Smooth muscle cell (in vitro differentiated cells): Measurements from ENCODE around the gene CYP4A22. TPM values are rescaled to one million over a fixed set of nuclear protein-coding genes. Genes with fewer than 3 reads are reported as not detected.
"Not testable (repeated sequence)": the region's sequence is repeated elsewhere in the genome, so short reads cannot be mapped to it uniquely, and the experiment has no call there.

ENCODE experiments used
- DNase-seq: peaks from one replicate; lab custom pipeline; 2025; ENCODE audit not compliant: unreplicated experiment; lab: John Stamatoyannopoulos, UW
- H2AFZ ChIP-seq: fragments of 200-600 bp; sonication (generic); 2 replicates; pipeline ENCODE4 v1.6.0; 2016; ENCODE audit warnings: antibody characterized with exemption, low read depth, mild to moderate bottlenecking
- H3F3A ChIP-seq: fragments of 200-600 bp; sonication (generic); 2 replicates; pipeline ENCODE4 v1.6.0; 2017; ENCODE audit warnings: antibody characterized with exemption, low read depth
- H3K27ac ChIP-seq: fragments of 200-600 bp; sonication (generic); 2 replicates; pipeline ENCODE4 v1.5.1; 2016; ENCODE audit warnings: low read depth, mild to moderate bottlenecking
- H3K27me3 ChIP-seq: fragments of 200-600 bp; sonication (generic); 2 replicates; pipeline ENCODE4 v1.6.1; 2016; ENCODE audit warnings: low read depth, mild to moderate bottlenecking
- H3K36me3 ChIP-seq: fragments of 200-600 bp; sonication (generic); 2 replicates; pipeline ENCODE4 v1.5.1; 2016; ENCODE audit warnings: low read depth
- H3K4me1 ChIP-seq: fragments of 200-600 bp; sonication (generic); 2 replicates; pipeline ENCODE4 v1.5.1; 2016; ENCODE audit warnings: low read depth
- H3K4me2 ChIP-seq: fragments of 200-600 bp; sonication (generic); 2 replicates; pipeline ENCODE4 v1.6.0; 2016; ENCODE audit warnings: mild to moderate bottlenecking
- H3K4me3 ChIP-seq: fragments of 200-600 bp; sonication (generic); 2 replicates; pipeline ENCODE4 v1.5.1; 2016; ENCODE audit warnings: mild to moderate bottlenecking
- H3K79me2 ChIP-seq: fragments of 200-600 bp; sonication (generic); 2 replicates; pipeline ENCODE4 v1.6.0; 2016; ENCODE audit warnings: low read depth, mild to moderate bottlenecking
- H3K9ac ChIP-seq: fragments of 200-600 bp; sonication (generic); 2 replicates; pipeline ENCODE4 v1.6.0; 2016; ENCODE audit warnings: low read depth
- H3K9me3 ChIP-seq: fragments of 200-600 bp; sonication (generic); replicated peaks from 2 replicates; pipeline ENCODE4 v1.5.1; 2016; ENCODE audit warnings: low read depth
- H4K20me1 ChIP-seq: fragments of 200-600 bp; sonication (generic); 2 replicates; pipeline ENCODE4 v1.6.0; 2016; ENCODE audit warnings: low read depth
- CTCF ChIP-seq: fragments of 200-600 bp; sonication (generic); IDR thresholded peaks from 2 replicates; pipeline ENCODE4 v1.5.1; 2017; ENCODE audit warnings: borderline replicate concordance, mild to moderate bottlenecking, antibody characterized with exemption; ENCODE audit not compliant: insufficient read depth, poor library complexity, severe bottlenecking
- WGBS: methylation state at CpG from one replicate; pipeline ENCODE4 v1.1.7; 2016; ENCODE audit warnings: low lambda C conversion rate; 5-methylcytosine and 5-hydroxymethylcytosine counted together
- polyA plus RNA-seq: library from polyadenylated mRNA; unstranded; fragments of >200 nt; fragmentation: Nextera tagmentation; extraction: Ambion mirVana; gene quantifications from 2 replicates; pipeline ENCODE4 v1.2.1, GENCODE V29; 2016
- total RNA-seq: library from RNA; depleted of rRNA; stranded (reverse); fragments of >200 nt; gene quantifications from 2 replicates; pipeline ENCODE4 v1.2.3, GENCODE V29; 2014

CYP4A22 gene
- total and polyA plus RNA-seq, 2 experiments from 2014 or later: not detected

GRCh38 chr1:47190857-47191256 is 53.6 kb downstream of the CYP4A22 start:
- no peak overlapping the region for H3K4me3 ChIP-seq
- TF ChIP-seq CTCF: no peak
- H4K20me1 ChIP-seq: no peaks in the 10 kb centered on the region
- no peak for DNase-seq
- H3K27ac ChIP-seq: no peak overlapping the region
- no peaks in the 10 kb centered on the region for H3K36me3 ChIP-seq
- H3K79me2 ChIP-seq: no peaks in the 10 kb centered on the region
- WGBS: 94% methylated on average over 6 of the region's 6 CpGs
- H3K4me2 ChIP-seq: no peak overlapping the region
- no peaks in the 10 kb centered on the region for H3K9me3 ChIP-seq
- no peaks in the 10 kb centered on the region for H3F3A ChIP-seq
- H3K27me3 ChIP-seq: peaks cover 14% of the 10 kb centered on the region
- no peak overlapping the region for H2AFZ ChIP-seq
- no peak overlapping the region for H3K9ac ChIP-seq
- H3K4me1 ChIP-seq: no peaks in the 10 kb centered on the region

DNA sequence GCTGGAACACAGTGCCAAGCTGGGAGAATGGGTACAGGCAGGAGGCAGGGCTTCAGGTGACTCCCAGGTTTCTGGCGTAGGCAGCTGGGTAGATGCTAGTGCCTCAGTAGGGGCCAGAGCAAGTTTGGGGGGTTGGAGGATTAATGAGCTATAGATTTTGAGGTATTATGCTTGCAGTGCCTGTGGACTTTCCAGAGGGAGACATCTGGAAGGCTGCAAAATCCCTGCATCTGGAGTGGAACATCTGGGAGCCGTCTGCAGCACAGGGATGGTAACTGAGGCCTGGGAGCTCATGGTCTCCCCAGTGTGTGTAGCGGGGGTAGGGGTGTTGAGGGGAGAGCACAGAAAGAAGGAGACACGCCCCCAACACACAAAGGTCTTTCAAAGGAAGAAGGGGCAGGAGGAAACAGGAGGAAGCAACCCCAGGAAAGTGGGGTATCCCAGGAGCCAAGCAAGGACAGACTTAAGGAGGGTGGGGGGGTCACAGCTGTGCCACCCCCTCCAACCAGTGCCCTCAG is 54.8 kb downstream of the CYP4A22 start:
- H3K9me3 ChIP-seq: no peaks in the 10 kb centered on the region
- WGBS: 74% methylated on average over 3 of the region's 4 CpGs
- H3K79me2 ChIP-seq: no peaks in the 10 kb centered on the region
- H3K36me3 ChIP-seq: no peaks in the 10 kb centered on the region
- no peak for TF ChIP-seq CTCF
- no peak overlapping the region for H3K4me3 ChIP-seq
- no peak overlapping the region for H3K27ac ChIP-seq
- no peak overlapping the region for H3K4me2 ChIP-seq
- no peaks in the 10 kb centered on the region for H4K20me1 ChIP-seq
- no peak for DNase-seq
- H3K9ac ChIP-seq: no peak overlapping the region
- H3K27me3 ChIP-seq: peaks cover 14% of the 10 kb centered on the region
- no peaks in the 10 kb centered on the region for H3F3A ChIP-seq
- no peaks in the 10 kb centered on the region for H3K4me1 ChIP-seq
- H2AFZ ChIP-seq: no peak overlapping the region

GRCh38 chr1:47192458-47193384 is 55.5 kb downstream of the CYP4A22 start:
- Histone ChIP-seq H2AFZ (no peak overlapping the region), H3K4me1 (no peaks in the 10 kb centered on the region), H3K9me3 (no peaks in the 10 kb centered on the region), H3F3A (no peaks in the 10 kb centered on the region), H3K9ac (no peak overlapping the region), H4K20me1 (no peaks in the 10 kb centered on the region), H3K27me3 (peaks cover 18% of the 10 kb centered on the region), H3K27ac (no peak overlapping the region), H3K4me2 (no peak overlapping the region), H3K79me2 (no peaks in the 10 kb centered on the region), H3K36me3 (no peaks in the 10 kb centered on the region), H3K4me3 (no peak overlapping the region)
- WGBS: 21% methylated on average over 10 of the region's 10 CpGs
- DNase-seq: peak; percentile 35
- TF ChIP-seq CTCF: peak; percentile 96

- DNase-seq, H3K9me3 ChIP-seq, H2AFZ ChIP-seq, H3K9ac ChIP-seq, H3K4me1 ChIP-seq, H3K36me3 ChIP-seq, H4K20me1 ChIP-seq, H3K79me2 ChIP-seq, H3F3A ChIP-seq, H3K27ac ChIP-seq, H3K4me2 ChIP-seq, H3K4me3 ChIP-seq: not testable (repeated sequence)
- 87% methylated on average over 10 of the region's 10 CpGs for WGBS
- H3K27me3 ChIP-seq: peaks cover 26% of the 10 kb centered on the region
These were observed 56.3 kb downstream of the CYP4A22 start for GRCh38 chr1:47193496-47193895.
